Measurements from ENCODE around the gene TPO.
"Not testable (repeated sequence)": the region's sequence is repeated elsewhere in the genome, so short reads cannot be mapped to it uniquely, and the experiment has no call there.

TPO gene

GRCh38 chr2:1512321-1513289 is 99.3 kb downstream of the TPO start:
- Mint-ChIP-seq H3K9me3 (peaks cover 6% of the 10 kb centered on the region), H3K27ac (no peak overlapping the region), H3K4me1 (peaks cover 10% of the 10 kb centered on the region), H3K27me3 (ENCODE audit: low read depth, poor library complexity) (peaks cover 23% of the 10 kb centered on the region), H3K4me3 (no peak overlapping the region), H3K36me3 (ENCODE audit: low read depth) (no peaks in the 10 kb centered on the region)
- no peak for DNase-seq
- TF ChIP-seq CTCF (IDR thresholded peaks at IDR 0.05) = no peak

- peaks cover 17% of the 10 kb centered on the region for H3K4me1 Mint-ChIP-seq
- H3K27me3 Mint-ChIP-seq (ENCODE audit: low read depth, poor library complexity) = peaks cover 21% of the 10 kb centered on the region
- no peak for DNase-seq
- no peak overlapping the region for H3K27ac Mint-ChIP-seq
- no peaks in the 10 kb centered on the region for H3K36me3 Mint-ChIP-seq (ENCODE audit: low read depth)
- H3K4me3 Mint-ChIP-seq = no peak overlapping the region
- no peak for TF ChIP-seq CTCF (IDR thresholded peaks at IDR 0.05)
- no peaks in the 10 kb centered on the region for H3K9me3 Mint-ChIP-seq
Observed at GRCh38 chr2:1514391-1515072, 101.3 kb downstream of the TPO start.

- Mint-ChIP-seq H3K9me3 (no peaks in the 10 kb centered on the region), H3K27ac (peak overlapping the region; percentile 90), H3K4me1 (peaks cover 17% of the 10 kb centered on the region), H3K36me3 (ENCODE audit: low read depth) (no peaks in the 10 kb centered on the region), H3K4me3 (no peak overlapping the region), H3K27me3 (ENCODE audit: low read depth, poor library complexity) (peaks cover 16% of the 10 kb centered on the region)
- TF ChIP-seq CTCF (IDR thresholded peaks at IDR 0.05) = no peak
- DNase-seq = no peak
Observed at GRCh38 chr2:1515073-1515430, 101.8 kb downstream of the TPO start.

GRCh38 chr2:1515986-1516797 is 102.9 kb downstream of the TPO start:
- H3K4me3 Mint-ChIP-seq = no peak overlapping the region
- peaks cover 16% of the 10 kb centered on the region for H3K27me3 Mint-ChIP-seq (ENCODE audit: low read depth, poor library complexity)
- DNase-seq = no peak
- TF ChIP-seq CTCF (IDR thresholded peaks at IDR 0.05) = no peak
- H3K36me3 Mint-ChIP-seq (ENCODE audit: low read depth) = no peaks in the 10 kb centered on the region
- H3K9me3 Mint-ChIP-seq = no peaks in the 10 kb centered on the region
- no peak overlapping the region for H3K27ac Mint-ChIP-seq
- peaks cover 17% of the 10 kb centered on the region for H3K4me1 Mint-ChIP-seq

GRCh38 chr2:1516798-1517060 is 103.5 kb downstream of the TPO start:
- H3K4me3 Mint-ChIP-seq = no peak overlapping the region
- H3K27ac Mint-ChIP-seq = no peak overlapping the region
- no peak for DNase-seq
- H3K4me1 Mint-ChIP-seq = peaks cover 17% of the 10 kb centered on the region
- H3K9me3 Mint-ChIP-seq = no peaks in the 10 kb centered on the region
- no peak for TF ChIP-seq CTCF (IDR thresholded peaks at IDR 0.05)
- H3K27me3 Mint-ChIP-seq (ENCODE audit: low read depth, poor library complexity) = peaks cover 19% of the 10 kb centered on the region
- H3K36me3 Mint-ChIP-seq (ENCODE audit: low read depth) = no peaks in the 10 kb centered on the region

- Mint-ChIP-seq H3K4me1 (peaks cover 17% of the 10 kb centered on the region), H3K27me3 (ENCODE audit: low read depth, poor library complexity) (peaks cover 20% of the 10 kb centered on the region)
- not testable (repeated sequence) for DNase-seq; H3K4me3 Mint-ChIP-seq; H3K36me3 Mint-ChIP-seq (ENCODE audit: low read depth); H3K27ac Mint-ChIP-seq; H3K9me3 Mint-ChIP-seq
Observed at GRCh38 chr2:1517291-1517690, 104.0 kb downstream of the TPO start.

Data from nephron progenitor cell (in vitro differentiated cells).